GM19463 (cell line): ENCODE data around the gene CHCT1.
"Not testable (repeated sequence)": the region's sequence is repeated elsewhere in the genome, so short reads cannot be mapped to it uniquely, and the experiment has no call there.

Experiments used
- ATAC-seq: cut with Tn5 transposase; IDR thresholded peaks from one replicate; pipeline ENCODE4 v1.9.1; 2021; ENCODE audit warnings: mild to moderate bottlenecking, moderate library complexity; ENCODE audit not compliant: unreplicated experiment

Gene CHCT1

DNA sequence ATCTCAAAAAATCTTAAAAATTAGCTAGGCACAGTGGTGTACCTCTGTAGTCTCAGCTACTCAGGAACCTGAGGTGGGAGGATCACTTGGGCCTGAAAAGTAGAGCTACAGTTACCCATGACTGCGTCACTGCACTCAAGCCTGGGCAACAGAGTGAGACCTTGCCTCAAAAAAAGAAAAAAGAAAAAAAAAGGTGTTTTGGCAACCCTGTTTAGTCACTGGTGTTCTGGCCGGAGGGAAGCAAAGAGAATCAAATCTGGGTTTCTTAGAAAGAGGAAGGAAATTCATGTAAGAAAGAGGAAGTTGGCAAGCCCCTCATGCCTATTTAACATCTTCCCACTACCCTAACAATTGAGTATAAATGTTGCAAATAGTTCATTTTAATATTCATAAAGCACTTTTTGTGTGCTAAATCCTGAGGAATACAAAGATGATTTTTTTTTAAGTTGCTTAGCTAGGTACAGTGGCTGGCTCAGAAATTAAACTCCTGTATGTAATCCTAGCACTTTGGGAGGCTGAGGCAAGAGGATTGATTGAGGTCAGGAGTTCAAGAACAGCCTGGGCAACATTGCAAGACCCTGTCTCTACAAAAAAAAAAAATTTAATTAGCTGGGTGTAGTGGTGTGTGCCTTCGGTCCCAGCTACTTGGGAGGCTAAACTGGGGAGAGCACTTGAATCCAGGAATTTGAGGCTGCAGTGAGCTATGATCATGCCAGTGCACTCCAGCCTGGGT lies 23.9 kb upstream of the CHCT1 start:
- no peak for ATAC-seq

DNA sequence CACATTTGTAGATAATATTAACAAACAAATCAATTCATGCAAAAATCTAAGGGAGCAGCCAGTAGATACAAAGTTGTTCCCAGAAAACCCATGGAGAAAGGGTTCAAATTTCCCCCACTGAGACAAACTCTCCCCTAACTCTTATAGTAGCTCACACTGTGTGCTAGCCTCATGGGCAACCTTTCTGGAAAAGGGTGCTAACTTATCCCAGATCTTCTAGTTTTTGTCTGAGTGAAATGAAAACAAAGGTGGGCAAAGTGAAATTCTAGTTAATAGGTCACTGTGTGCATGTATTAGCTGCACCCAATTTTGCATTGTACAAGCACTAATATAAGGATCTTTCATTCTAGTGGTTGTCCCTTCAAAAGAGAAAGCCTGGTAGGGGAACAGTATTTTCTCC lies 20.5 kb upstream of the CHCT1 start:
- no peak for ATAC-seq

GRCh38 chr17:60403523-60403810 lies 18.8 kb upstream of the CHCT1 start:
- no peak for ATAC-seq

DNA sequence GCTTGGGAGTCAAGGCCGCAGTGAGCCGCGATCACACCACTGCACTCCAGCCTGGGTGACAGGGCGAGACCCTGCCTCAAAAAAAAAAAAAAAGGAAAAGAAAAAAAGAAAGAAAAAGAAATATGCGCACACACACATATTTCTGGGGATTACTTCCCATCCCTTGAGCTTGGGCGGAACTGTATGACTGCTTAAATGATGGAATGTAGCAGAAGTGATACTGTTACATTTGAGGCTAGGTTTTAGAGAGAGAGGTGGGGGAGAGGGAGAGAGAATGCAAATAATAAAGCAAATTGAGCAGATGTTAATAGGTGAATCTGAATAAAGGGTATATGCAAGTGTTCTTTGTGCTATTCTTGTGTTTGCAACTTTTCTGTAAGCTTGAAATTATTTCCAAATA lies 18.3 kb upstream of the CHCT1 start:
- no peak for ATAC-seq

DNA sequence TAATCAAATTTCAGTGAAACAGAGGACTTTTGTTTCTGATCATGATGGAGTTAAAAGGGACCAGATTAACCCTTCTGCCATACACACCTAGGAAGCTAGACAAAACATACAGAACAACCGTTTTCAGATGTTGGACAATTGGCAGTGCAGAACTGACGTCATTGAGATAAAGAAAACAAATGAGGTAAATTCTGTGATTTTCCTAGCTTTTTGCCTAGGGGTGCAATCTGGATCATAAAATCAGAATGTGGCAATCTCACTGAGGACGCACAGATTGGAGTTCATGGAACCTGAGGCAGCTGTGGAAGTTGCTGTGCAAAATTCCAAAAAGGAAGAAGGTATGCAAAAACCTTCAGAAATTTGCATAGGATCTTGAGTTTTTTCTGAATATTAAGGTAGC lies 15.4 kb upstream of the CHCT1 start:
- ATAC-seq = no peak

- ATAC-seq = no peak
Observed at GRCh38 chr17:60410001-60410400, 12.3 kb upstream of the CHCT1 start.

DNA sequence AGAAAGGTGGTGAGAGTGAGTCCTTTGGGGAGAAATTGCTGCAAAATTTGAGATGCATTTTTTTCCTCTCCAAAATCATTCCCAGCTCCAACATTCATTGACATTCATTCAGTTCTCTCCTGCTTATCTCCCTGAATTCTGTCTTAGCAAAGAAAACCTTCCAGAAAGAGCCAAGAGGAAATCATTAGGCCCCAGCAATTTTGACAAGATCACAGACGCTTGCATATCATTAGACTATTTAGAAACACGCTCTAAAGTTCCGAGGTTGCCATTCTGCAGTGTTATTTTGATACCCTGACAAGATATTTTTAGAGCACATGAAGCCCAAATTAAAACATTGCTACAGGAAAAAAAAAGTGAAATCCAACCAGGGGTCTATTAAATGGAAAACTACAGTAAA lies 9.6 kb upstream of the CHCT1 start:
- no peak for ATAC-seq

DNA sequence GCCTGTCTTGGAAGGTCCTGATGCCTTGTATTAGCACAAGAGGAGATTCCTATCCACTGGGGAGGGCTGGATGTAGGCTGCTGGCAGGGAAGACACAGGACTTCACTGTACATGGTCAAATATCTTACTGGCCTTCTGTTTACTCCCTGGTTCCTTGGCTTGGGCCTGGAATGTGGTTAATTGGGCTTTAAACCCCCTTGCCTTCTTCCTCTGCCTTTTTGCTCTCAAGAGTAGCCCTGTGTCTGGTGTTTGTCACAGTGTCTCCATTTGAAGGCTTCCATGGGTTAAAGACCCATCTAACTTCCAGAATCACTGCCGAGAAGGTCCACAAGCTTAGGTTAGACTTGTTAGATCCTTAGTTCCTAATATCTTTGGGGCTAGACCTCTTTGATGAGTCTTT lies 7.1 kb upstream of the CHCT1 start:
- no peak for ATAC-seq

GRCh38 chr17:60416368-60416925 lies 5.8 kb upstream of the CHCT1 start:
- no peak for ATAC-seq

- ATAC-seq = not testable (repeated sequence)
Observed at GRCh38 chr17:60419003-60419402, 3.3 kb upstream of the CHCT1 start.

GRCh38 chr17:60419875-60420274 lies 2.4 kb upstream of the CHCT1 start:
- ATAC-seq = not testable (repeated sequence)

- ATAC-seq = peak; percentile 88
Observed at GRCh38 chr17:60421273-60422161, 772 bp upstream of the CHCT1 start.

- no peak for ATAC-seq
Observed at GRCh38 chr17:60423865-60424264, 1.6 kb downstream of the CHCT1 start.

DNA sequence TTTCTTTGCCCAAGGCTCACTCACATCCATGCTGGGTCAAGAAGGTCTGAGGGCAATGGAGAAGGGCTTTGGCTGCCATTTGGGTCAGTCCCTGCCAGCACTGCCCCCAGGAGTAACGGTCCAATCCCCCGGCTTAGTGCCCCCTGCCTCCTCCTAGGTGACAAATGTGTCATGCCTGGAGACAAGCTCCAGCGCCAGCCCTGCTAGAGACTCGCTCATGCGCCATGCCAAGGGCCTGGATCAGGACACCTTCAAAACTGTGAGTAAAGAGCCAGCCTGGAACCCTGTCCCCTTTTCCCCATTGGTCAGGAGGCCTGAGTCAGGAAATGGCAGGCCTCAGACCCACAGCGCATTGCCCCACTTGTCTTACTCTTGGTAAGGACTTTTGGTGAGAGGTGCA lies 3.3 kb downstream of the CHCT1 start:
- no peak for ATAC-seq

GRCh38 chr17:60426596-60426995 lies 4.3 kb downstream of the CHCT1 start:
- ATAC-seq = no peak

DNA sequence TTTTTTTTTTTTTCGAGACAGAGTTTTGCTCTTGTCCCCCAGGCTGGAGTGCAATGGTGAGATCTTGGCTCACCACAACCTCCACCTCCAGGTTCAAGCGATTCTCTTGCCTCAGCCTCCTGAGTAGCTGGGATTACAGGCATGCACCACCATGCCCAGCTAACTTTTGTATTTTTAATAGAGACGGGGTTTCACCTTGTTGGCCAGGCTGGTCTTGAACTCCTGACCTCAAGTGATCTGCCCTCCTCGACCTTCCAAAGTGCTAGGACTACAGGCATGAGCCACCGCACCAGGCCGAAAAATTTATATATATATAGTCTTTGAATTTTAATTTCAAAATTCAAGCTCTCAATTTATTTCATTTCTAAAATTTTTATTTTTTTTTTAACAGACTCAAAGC lies 6.2 kb downstream of the CHCT1 start:
- ATAC-seq = not testable (repeated sequence)

- ATAC-seq = not testable (repeated sequence)
Observed at GRCh38 chr17:60430561-60430960, 8.3 kb downstream of the CHCT1 start.

DNA sequence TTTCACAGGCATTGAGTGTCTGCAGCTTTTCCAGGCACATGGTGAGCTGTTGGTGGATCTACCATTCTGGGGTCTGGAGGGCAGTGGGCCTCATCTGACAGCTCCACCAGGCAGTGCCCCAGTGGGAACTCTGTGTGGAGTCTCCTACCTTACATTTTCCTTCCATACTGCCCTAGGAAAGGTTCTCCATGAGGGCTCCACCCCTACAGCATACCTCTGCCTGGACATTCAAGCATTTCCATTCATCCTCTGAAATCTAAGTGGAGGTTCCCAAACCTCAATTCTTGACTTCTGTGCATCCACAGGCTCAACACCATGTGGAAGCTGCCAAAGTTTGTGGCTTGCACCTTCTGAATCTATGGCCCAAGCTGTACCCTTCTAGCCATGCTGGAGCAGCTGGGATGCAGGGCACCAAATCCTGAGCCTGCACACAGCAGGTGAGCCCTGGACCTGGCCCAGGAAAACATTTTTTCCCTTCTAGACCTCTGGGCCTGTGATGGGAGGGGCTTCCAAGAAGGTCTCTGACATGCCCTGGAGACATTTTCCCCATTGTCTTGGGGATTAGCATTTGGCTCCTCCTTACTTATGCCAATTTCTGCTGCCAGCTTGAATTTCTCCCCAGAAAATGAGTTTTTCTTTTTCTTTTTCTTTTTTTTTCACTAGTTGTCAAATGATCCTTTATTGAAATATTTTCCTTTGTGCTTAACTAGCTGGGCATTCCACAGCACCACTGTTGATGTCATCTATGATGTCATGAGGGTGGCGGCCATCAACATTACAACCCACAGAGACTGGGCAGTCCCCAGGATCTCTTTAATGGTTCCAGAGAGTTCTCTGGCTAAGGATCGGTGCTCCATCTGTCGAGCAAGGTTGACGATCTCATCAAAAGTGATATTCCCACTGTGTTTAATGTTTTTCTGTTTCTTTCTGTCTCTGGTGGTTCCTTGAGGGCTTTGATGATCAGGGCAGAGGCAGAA lies 11.0 kb downstream of the CHCT1 start:
- not testable (repeated sequence) for ATAC-seq

DNA sequence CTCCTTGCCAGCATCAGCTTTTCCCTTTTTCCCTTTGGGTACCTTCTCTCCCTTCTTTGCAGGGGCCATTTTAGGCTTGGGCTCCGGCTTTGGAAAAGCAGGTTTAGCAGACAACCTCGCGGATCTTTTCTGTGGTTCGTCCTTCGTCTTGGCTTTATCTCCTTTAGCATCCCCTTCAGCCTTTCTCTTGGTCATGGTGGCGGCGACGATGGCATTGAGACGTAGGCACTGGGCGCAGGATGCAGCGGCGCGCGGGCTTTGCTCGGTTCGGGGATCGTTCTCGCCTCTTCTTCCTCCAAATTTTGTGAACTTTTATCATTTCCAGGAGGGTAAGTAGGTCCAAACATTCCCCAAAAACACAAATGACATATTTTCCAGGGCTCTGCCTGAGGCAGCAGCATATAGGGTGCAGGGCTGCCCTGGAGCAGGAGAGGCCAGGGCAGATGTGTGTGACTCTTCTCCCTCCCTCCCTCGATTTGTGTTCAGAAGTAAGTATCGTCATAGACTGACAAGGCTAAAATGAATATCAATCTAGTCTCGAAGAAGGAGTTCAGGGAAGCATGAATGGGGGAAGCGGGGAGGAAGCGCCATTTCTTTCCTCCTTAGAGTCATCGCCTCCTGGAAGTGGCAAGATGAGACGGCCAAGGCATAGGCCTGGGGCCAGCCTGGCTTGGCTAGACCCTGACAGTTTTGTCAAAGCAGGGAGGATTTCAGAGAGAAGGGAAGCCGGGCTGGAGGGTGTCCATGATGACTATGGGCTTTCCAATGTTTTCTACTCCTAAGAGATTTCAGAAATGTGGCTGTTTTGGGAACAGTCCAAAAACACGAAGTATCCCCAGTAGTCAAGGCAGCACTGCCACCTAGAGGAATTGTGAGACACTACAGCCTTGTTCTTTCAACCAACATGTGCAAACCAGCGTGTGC lies 13.2 kb downstream of the CHCT1 start:
- no peak for ATAC-seq

DNA sequence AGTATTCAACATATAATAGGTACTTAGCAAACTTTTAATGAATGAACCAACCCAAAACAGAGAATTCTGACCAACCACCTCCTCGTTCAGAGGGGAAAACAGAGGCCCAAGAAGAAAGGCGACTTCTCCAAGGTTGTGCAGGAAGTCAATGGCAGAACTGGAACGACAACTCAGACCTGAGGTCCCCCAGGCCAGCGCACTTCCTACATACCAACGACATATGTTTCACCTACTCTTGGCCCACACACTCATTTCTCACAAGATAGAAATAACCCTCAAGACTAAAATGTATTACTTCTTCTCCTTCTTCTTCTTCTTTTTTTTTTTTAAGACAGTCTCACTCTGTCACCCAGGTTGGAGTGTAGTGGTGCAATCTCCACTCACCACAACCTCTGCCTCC lies 14.4 kb downstream of the CHCT1 start:
- no peak for ATAC-seq
